Neural cell (in vitro differentiated cells): ENCODE measurements around the gene VASH1. TPM values are rescaled to one million over a fixed set of nuclear protein-coding genes. Genes with fewer than 3 reads are reported as not detected.

ENCODE experiments used
- H2AFZ ChIP-seq: fragments of 200-600, 300-800 bp; sonication (generic), shearing (Covaris generic); 2 replicates; pipeline ENCODE4 v1.6.0; 2014; ENCODE audit warnings: low read depth, mild to moderate bottlenecking, antibody characterized with exemption, low read length, moderate library complexity
- H3F3A ChIP-seq: fragments of 200-600 bp; shearing (Covaris generic); 2 replicates; pipeline ENCODE4 v1.6.1; 2016; ENCODE audit warnings: mild to moderate bottlenecking, moderate library complexity, mixed read lengths, antibody characterized with exemption, low read length; ENCODE audit not compliant: insufficient read depth, poor library complexity, severe bottlenecking
- H3K27ac ChIP-seq: fragments of 200-600, 300-800 bp; sonication (generic), shearing (Covaris generic); 2 replicates; pipeline ENCODE4 v1.5.1; 2014; ENCODE audit warnings: mild to moderate bottlenecking, low read length, moderate library complexity
- H3K27me3 ChIP-seq: fragments of 300-800, 200-600 bp; sonication (generic), shearing (Covaris generic); 2 replicates; pipeline ENCODE4 v1.6.0; 2014; ENCODE audit warnings: mild to moderate bottlenecking, low read depth, low read length, moderate library complexity; ENCODE audit not compliant: insufficient read depth
- H3K36me3 ChIP-seq: fragments of 300-800, 200-600 bp; sonication (generic), shearing (Covaris generic); 2 replicates; pipeline ENCODE4 v1.5.1; 2014; ENCODE audit warnings: mild to moderate bottlenecking, antibody characterized with exemption, low read length, moderate library complexity; ENCODE audit not compliant: insufficient read depth
- H3K4me2 ChIP-seq: fragments of 300-800, 200-600 bp; sonication (generic), shearing (Covaris generic); 2 replicates; pipeline ENCODE4 v1.6.0; 2014; ENCODE audit warnings: mild to moderate bottlenecking, low read length
- H3K4me3 ChIP-seq: fragments of 300-800, 200-600 bp; sonication (generic), shearing (Covaris generic); 2 replicates; pipeline ENCODE4 v1.5.1; 2014; ENCODE audit warnings: mild to moderate bottlenecking, low read length, moderate library complexity
- H3K79me2 ChIP-seq: fragments of 200-600 bp; shearing (Covaris generic); replicated peaks from 2 replicates; pipeline ENCODE4 v1.6.0; 2014; ENCODE audit warnings: mild to moderate bottlenecking, low read length, moderate library complexity; ENCODE audit not compliant: insufficient read depth
- H3K9ac ChIP-seq: fragments of 300-800, 200-600 bp; sonication (generic), shearing (Covaris generic); 2 replicates; pipeline ENCODE4 v1.6.1; 2016; ENCODE audit warnings: mild to moderate bottlenecking, low read length, mixed read lengths
- H3K9me2 ChIP-seq: fragments of 200-600 bp; shearing (Covaris generic); 2 replicates; pipeline ENCODE4 v1.6.1; 2016; ENCODE audit warnings: mild to moderate bottlenecking, low read length, mixed read lengths; ENCODE audit not compliant: insufficient read depth
- H3K9me3 ChIP-seq: fragments of 200-600, 300-800 bp; sonication (generic), shearing (Covaris generic); 2 replicates; pipeline ENCODE4 v1.6.1; 2016; ENCODE audit warnings: mild to moderate bottlenecking, mixed run types, low read length, moderate library complexity, mixed read lengths
- H4K20me1 ChIP-seq: fragments of 200-600 bp; shearing (Covaris generic); 2 replicates; pipeline ENCODE4 v1.6.1; 2016; ENCODE audit warnings: mild to moderate bottlenecking, mixed run types; ENCODE audit not compliant: insufficient read depth
- CTCF ChIP-seq: fragments of 450-650 bp; IDR thresholded peaks from 2 replicates; pipeline ENCODE4 v1.5.1; 2014; ENCODE audit warnings: antibody characterized with exemption, mild to moderate bottlenecking, moderate library complexity; ENCODE audit not compliant: poor library complexity, severe bottlenecking
- EP300 ChIP-seq: fragments of 450-650 bp; conservative IDR thresholded peaks from 2 replicates; pipeline ENCODE4 v1.6.1; 2014; ENCODE audit warnings: antibody characterized with exemption, mild to moderate bottlenecking, moderate library complexity; ENCODE audit not compliant: poor library complexity, severe bottlenecking
- EZH2 ChIP-seq: fragments of 200-600, 300-800 bp; shearing (Covaris generic), sonication (generic); IDR thresholded peaks from 2 replicates; pipeline ENCODE4 v1.6.1; 2014; ENCODE audit warnings: antibody characterized with exemption, low read length, borderline replicate concordance, mild to moderate bottlenecking; ENCODE audit not compliant: insufficient read depth, poor library complexity, severe bottlenecking
- MXI1 ChIP-seq: fragments of 450-650 bp; conservative IDR thresholded peaks from 2 replicates; pipeline ENCODE4 v1.6.1; 2014; ENCODE audit warnings: antibody characterized with exemption, mild to moderate bottlenecking; ENCODE audit not compliant: poor library complexity, severe bottlenecking
- POLR2AphosphoS5 ChIP-seq: IDR thresholded peaks from 2 replicates; pipeline ENCODE4 v1.6.1; 2012
- RAD21 ChIP-seq: fragments of 450-650 bp; conservative IDR thresholded peaks from 2 replicates; pipeline ENCODE4 v1.6.1; 2014; ENCODE audit warnings: antibody characterized with exemption, mild to moderate bottlenecking, moderate library complexity
- REST ChIP-seq: IDR thresholded peaks from 2 replicates; pipeline ENCODE4 v1.6.1; 2012; ENCODE audit warnings: borderline replicate concordance
- SMC3 ChIP-seq: fragments of 450-650 bp; conservative IDR thresholded peaks from 2 replicates; pipeline ENCODE4 v1.6.1; 2014; ENCODE audit warnings: antibody characterized with exemption, mild to moderate bottlenecking, moderate library complexity; ENCODE audit not compliant: poor library complexity
- TAF1 ChIP-seq: IDR thresholded peaks from 2 replicates; pipeline ENCODE4 v1.6.1; 2012; ENCODE audit warnings: low read depth
- polyA plus RNA-seq: library from polyadenylated mRNA; depleted of rRNA; stranded (reverse); fragments of >200 nt; gene quantifications from 2 replicates; pipeline ENCODE4 v1.2.3, GENCODE V29; 2014

Gene VASH1
- polyA plus RNA-seq, 1 donor from 2014 or later, result 26.8 TPM

- Histone ChIP-seq H4K20me1 (no peaks in the 10 kb centered on the region), H3F3A (no peaks in the 10 kb centered on the region), H3K9ac (no peak overlapping the region), H3K9me3 (no peaks in the 10 kb centered on the region), H3K79me2 (no peaks in the 10 kb centered on the region), H3K27ac (no peak overlapping the region), H2AFZ (no peak overlapping the region), H3K36me3 (peaks cover 19% of the 10 kb centered on the region), H3K4me2 (no peak overlapping the region), H3K4me3 (no peak overlapping the region), H3K27me3 (no peaks in the 10 kb centered on the region), H3K9me2 (no peaks in the 10 kb centered on the region)
- no peak for TF ChIP-seq RAD21
- TF ChIP-seq EZH2, result no peak
- TF ChIP-seq EP300, result no peak
- no peak for TF ChIP-seq REST
- TF ChIP-seq TAF1, result no peak
- no peak for TF ChIP-seq CTCF
- TF ChIP-seq POLR2AphosphoS5, result no peak
- no peak for TF ChIP-seq MXI1
- no peak for TF ChIP-seq SMC3
These were observed 10.2 kb downstream of the VASH1 start for GRCh38 chr14:76771437-76771980.

- no peak overlapping the region for H3K4me2 ChIP-seq
- no peak overlapping the region for H3K9ac ChIP-seq
These were observed 11.3 kb downstream of the VASH1 start for GRCh38 chr14:76772300-76773187.

More at GRCh38 chr14:76772300-76773187, 11.3 kb downstream of the VASH1 start:
- Histone ChIP-seq H3K27me3 (no peaks in the 10 kb centered on the region), H3K79me2 (no peaks in the 10 kb centered on the region), H3K9me3 (no peaks in the 10 kb centered on the region), H3F3A (no peaks in the 10 kb centered on the region), H3K27ac (no peak overlapping the region), H3K36me3 (peaks cover 24% of the 10 kb centered on the region), H3K9me2 (no peaks in the 10 kb centered on the region), H2AFZ (no peak overlapping the region), H4K20me1 (no peaks in the 10 kb centered on the region), H3K4me3 (no peak overlapping the region)
- TF ChIP-seq CTCF (no peak), TAF1 (no peak), POLR2AphosphoS5 (no peak), SMC3 (no peak), RAD21 (no peak), MXI1 (no peak)
